Progenitor cell of endocrine pancreas (in vitro differentiated cells): ENCODE results near the gene SLC15A2. TPM values are rescaled to one million over a fixed set of nuclear protein-coding genes. Genes with fewer than 3 reads are reported as not detected.

Experiments used
- DNase-seq: peaks from one replicate; pipeline ENCODE4 v3.0.0; 2021; ENCODE audit warnings: low spot score; ENCODE audit not compliant: unreplicated experiment
- H3K27ac Mint-ChIP-seq: 2 replicates; pipeline ENCODE4 v1.8.0; 2021; ENCODE audit warnings: mild to moderate bottlenecking, moderate library complexity, mixed read lengths
- H3K27me3 Mint-ChIP-seq: 2 replicates; pipeline ENCODE4 v1.8.0; 2021; ENCODE audit warnings: mixed read lengths
- H3K36me3 Mint-ChIP-seq: 2 replicates; pipeline ENCODE4 v1.8.0; 2022; ENCODE audit warnings: mixed read lengths; ENCODE audit not compliant: insufficient read depth
- H3K4me1 Mint-ChIP-seq: 2 replicates; pipeline ENCODE4 v1.8.0; 2021; ENCODE audit warnings: low read depth, mixed read lengths
- H3K4me3 Mint-ChIP-seq: 2 replicates; pipeline ENCODE4 v1.8.0; 2021; ENCODE audit warnings: low read depth, mild to moderate bottlenecking, moderate library complexity, mixed read lengths
- H3K9me3 Mint-ChIP-seq: 2 replicates; pipeline ENCODE4 v1.8.0; 2021; ENCODE audit warnings: low read depth, mixed read lengths
- total RNA-seq: library from RNA; stranded (reverse); gene quantifications from 2 replicates; pipeline ENCODE4 v1.2.1, GENCODE V29; 2021
- TF ChIP-seq, protein P1 (sequence below): fragments of 200-600 bp; sonication (generic); IDR thresholded peaks from one replicate; pipeline ENCODE4 v1.5.0; 2021; ENCODE audit warnings: antibody characterized with exemption, mild to moderate bottlenecking; ENCODE audit not compliant: unreplicated experiment

The SLC15A2 gene
- total RNA-seq, 1 donor from 2014 or later, result 4.2 TPM

DNA sequence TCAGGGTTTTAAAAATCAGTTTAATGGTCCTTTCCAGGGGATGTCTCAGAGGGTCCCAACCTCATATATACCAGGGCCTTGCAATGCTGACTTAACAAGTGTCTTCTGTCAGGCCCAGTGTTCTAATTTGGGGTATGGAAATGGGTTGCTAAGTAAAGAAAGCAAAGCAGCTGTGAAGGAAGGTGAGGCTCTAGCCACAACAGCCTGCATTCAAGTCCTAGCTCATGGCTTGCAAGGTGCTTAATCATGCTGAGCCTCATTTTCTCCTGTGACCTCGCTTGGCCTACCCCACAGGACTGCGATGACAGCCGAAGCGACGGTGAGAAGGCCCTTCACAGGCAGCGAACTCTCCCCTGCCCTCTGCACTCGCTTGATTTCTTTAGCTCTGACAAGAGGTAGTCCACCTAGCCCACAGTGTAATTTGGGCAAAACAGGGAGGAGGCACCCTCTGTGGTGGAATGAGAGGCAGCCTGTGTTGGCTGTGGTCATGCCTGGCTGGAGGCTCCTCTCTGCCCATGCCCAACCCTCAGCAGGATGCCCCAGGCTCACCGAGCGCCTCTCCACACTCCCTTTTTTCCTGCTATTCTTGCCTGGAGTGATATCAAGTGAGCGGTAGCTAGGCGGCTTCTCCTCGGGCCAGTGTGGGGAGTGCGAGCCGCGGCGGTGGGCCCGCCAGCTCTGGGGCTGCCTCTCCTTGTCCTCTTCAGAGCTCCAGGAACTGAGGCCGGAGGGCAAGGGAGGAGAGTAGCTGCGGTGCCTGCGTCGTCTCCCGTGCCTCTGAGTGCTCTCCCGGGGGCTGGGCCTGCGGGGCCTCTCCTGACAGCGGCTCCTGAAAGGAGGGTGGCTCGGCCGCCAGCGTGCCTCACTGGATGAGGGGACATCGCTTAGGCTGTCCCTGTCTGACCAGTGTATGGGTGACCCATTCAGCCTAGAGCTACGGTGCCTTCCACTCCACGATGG, 98.7 kb downstream of the SLC15A2 start:
- no peak overlapping the region for H3K4me3 Mint-ChIP-seq
- H3K27ac Mint-ChIP-seq, result no peak overlapping the region
- TF ChIP-seq, protein P1, sequence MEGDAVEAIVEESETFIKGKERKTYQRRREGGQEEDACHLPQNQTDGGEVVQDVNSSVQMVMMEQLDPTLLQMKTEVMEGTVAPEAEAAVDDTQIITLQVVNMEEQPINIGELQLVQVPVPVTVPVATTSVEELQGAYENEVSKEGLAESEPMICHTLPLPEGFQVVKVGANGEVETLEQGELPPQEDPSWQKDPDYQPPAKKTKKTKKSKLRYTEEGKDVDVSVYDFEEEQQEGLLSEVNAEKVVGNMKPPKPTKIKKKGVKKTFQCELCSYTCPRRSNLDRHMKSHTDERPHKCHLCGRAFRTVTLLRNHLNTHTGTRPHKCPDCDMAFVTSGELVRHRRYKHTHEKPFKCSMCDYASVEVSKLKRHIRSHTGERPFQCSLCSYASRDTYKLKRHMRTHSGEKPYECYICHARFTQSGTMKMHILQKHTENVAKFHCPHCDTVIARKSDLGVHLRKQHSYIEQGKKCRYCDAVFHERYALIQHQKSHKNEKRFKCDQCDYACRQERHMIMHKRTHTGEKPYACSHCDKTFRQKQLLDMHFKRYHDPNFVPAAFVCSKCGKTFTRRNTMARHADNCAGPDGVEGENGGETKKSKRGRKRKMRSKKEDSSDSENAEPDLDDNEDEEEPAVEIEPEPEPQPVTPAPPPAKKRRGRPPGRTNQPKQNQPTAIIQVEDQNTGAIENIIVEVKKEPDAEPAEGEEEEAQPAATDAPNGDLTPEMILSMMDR, result no peak
- no peaks in the 10 kb centered on the region for H3K9me3 Mint-ChIP-seq
- peaks cover 21% of the 10 kb centered on the region for H3K27me3 Mint-ChIP-seq
- no peak for DNase-seq
- H3K4me1 Mint-ChIP-seq, result peaks cover 7% of the 10 kb centered on the region
- H3K36me3 Mint-ChIP-seq, result peaks cover 10% of the 10 kb centered on the region

Other genes starting within 250 kb of the SLC15A2 start
- 0.46 and 0.73 TPM in 2 replicates for gene HCLS1, start 233.5 kb upstream of the SLC15A2 start, total RNA-seq
- gene GOLGB1, start 144.7 kb upstream of the SLC15A2 start, total RNA-seq, result 63.0 and 72.8 TPM in 2 replicates
- gene IQCB1, start 59.3 kb upstream of the SLC15A2 start, total RNA-seq, result 38.3 and 38.7 TPM in 2 replicates
- gene EAF2, start 59.2 kb upstream of the SLC15A2 start, total RNA-seq, result 7.0 and 7.6 TPM in 2 replicates
- gene ILDR1, start 127.8 kb downstream of the SLC15A2 start, total RNA-seq, result 5.0 and 5.4 TPM in 2 replicates
- not detected in 2 replicates for gene CD86, start 161.0 kb downstream of the SLC15A2 start, total RNA-seq